ENCODE measurements around the gene CHMP3. TPM values are rescaled to one million over a fixed set of nuclear protein-coding genes. Genes with fewer than 3 reads are reported as not detected.
A peak's percentile ranks its signal among the peaks of the same experiment; 100 is the strongest.

The CHMP3 gene
- total and polyA plus RNA-seq, 7 donors: 101 to 176 (median 146) TPM

DNA sequence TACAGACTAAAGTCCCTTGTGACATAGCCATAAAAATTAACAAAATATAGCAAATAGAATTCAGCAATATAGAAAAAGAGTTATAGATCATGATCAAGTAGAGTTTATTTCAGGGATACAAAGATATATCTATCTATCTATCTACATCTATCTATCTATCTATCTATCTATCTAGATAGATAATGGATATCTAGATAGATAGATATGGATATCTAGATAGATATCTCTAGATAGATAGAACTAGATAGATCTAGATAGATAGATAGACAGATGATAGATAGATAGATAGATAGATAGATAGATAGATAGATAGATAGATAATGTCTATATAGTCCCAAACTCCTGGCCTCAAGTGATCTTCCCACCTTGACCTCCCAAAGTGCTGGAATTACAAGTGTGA, 17.3 kb upstream of the CHMP3 start:
- TF ChIP-seq, protein P1, sequence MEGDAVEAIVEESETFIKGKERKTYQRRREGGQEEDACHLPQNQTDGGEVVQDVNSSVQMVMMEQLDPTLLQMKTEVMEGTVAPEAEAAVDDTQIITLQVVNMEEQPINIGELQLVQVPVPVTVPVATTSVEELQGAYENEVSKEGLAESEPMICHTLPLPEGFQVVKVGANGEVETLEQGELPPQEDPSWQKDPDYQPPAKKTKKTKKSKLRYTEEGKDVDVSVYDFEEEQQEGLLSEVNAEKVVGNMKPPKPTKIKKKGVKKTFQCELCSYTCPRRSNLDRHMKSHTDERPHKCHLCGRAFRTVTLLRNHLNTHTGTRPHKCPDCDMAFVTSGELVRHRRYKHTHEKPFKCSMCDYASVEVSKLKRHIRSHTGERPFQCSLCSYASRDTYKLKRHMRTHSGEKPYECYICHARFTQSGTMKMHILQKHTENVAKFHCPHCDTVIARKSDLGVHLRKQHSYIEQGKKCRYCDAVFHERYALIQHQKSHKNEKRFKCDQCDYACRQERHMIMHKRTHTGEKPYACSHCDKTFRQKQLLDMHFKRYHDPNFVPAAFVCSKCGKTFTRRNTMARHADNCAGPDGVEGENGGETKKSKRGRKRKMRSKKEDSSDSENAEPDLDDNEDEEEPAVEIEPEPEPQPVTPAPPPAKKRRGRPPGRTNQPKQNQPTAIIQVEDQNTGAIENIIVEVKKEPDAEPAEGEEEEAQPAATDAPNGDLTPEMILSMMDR (IDR thresholded peaks at IDR 0.05): no peak
- TF ChIP-seq POLR2AphosphoS5 (IDR thresholded peaks at IDR 0.05): no peak
- TF ChIP-seq POLR2A (IDR thresholded peaks at IDR 0.05): no peak
- no peak for TF ChIP-seq EP300 (IDR thresholded peaks at IDR 0.05)
- intact Hi-C loops (cut with DNase I): no loop called here
- H3K4me3 ChIP-seq: no peak overlapping the region

DNA sequence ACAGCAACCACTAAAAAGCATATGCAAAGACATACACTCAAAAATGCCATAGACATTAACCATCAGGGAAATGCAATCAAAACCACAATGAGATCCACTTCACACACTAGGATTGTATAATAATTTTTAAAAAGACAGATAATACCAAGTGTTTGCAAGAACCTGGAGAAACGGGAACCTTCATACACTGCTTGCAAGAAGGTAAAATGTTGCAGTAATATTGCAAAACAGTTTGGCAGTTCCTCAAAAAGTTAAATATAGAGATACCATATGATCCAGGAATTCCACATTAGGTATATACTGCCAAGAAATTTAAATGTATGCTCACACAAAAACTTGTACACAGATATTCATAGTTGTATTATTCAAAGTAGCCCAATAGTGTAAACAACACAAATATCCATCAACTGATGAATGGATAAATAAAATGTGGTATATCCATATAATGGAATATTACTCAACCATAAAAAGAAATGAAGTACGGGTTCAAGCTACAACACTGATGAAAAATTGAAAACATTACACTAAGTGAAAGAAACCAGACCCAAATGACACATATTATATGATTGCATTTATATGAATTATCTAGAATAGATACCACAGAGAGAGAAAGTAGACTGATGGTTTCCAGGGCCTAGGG, 14.7 kb upstream of the CHMP3 start:
- Histone ChIP-seq H3K9me3 (no peaks in the 10 kb centered on the region), H3K27me3 (no peaks in the 10 kb centered on the region), H3K27ac (no peak overlapping the region), H3K4me1 (no peaks in the 10 kb centered on the region), H3K4me3 (no peak overlapping the region), H3K36me3 (no peaks in the 10 kb centered on the region)
- DNase-seq: no peak
- 92 to 94% methylated on average over 2 of the region's 2 CpGs for WGBS, 2 donors
- intact Hi-C loops (cut with DNase I): no loop called here
- no peak for TF ChIP-seq POLR2AphosphoS5 (IDR thresholded peaks at IDR 0.05)
- no peak for TF ChIP-seq EP300 (IDR thresholded peaks at IDR 0.05)
- TF ChIP-seq POLR2A (IDR thresholded peaks at IDR 0.05): no peak
- TF ChIP-seq, protein P1 (IDR thresholded peaks at IDR 0.05): no peak

More for the DNA sequence above, 17.3 kb upstream of the CHMP3 start:
- Histone ChIP-seq H3K27me3 (no peaks in the 10 kb centered on the region), H3K4me1 (no peaks in the 10 kb centered on the region), H3K9me3 (no peaks in the 10 kb centered on the region), H3K27ac (no peak overlapping the region), H3K36me3 (no peaks in the 10 kb centered on the region)
- DNase-seq: no peak

DNA sequence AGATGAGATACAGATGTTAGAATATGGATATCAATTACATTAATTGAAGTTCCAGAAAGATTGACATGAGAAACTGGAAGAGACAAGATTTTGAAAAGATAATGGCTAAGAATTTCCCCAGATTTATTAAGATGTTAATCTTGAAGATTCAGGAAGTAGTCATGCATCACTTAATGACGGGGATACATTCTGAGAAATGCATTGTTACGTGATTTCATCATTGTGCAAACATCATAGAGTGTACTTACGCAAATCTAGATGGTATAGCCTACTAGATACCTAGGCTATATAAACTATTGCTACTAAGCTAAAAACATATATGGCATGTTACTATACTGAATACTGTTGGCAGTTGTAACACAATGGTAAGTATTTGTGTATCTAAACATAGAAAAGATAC, 6.8 kb upstream of the CHMP3 start:
- Histone ChIP-seq H3K27me3 (no peaks in the 10 kb centered on the region), H3K27ac (no peak overlapping the region), H3K4me1 (no peaks in the 10 kb centered on the region), H3K36me3 (no peaks in the 10 kb centered on the region), H3K9me3 (no peaks in the 10 kb centered on the region), H3K4me3 (no peak overlapping the region)
- intact Hi-C loops (cut with DNase I): no loop called here
- WGBS, 2 donors: 80 to 82% methylated on average over 3 of the region's 3 CpGs
- DNase-seq: no peak
- TF ChIP-seq POLR2AphosphoS5 (IDR thresholded peaks at IDR 0.05) (no peak), EP300 (IDR thresholded peaks at IDR 0.05) (no peak), POLR2A (IDR thresholded peaks at IDR 0.05) (no peak)
- TF ChIP-seq, protein P1 (IDR thresholded peaks at IDR 0.05): no peak

DNA sequence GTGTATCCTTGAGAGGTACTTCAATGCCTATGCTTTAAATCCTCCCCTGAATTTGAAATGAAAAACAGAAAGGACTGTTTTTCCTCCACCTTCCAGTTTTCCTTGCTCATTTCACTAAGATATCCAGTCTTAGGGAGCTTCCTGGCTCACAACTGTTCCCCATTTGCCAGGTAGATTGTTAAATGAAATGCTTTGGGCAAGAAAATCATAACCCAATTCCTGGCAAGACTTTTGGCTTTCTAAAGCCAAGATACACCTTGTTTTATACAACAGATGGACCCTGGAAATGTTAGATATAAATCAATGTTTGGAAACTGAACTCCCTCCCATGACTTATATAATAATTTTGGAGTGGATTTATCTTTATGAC, 3.6 kb upstream of the CHMP3 start:
- Histone ChIP-seq H3K4me1 (peaks cover 0 to 10% (median 7%) of the 10 kb centered on the region in 4 donors), H3K27me3 (no peaks in the 10 kb centered on the region), H3K27ac (peak overlapping the region in 1 of 4 donors; percentile 9), H3K9me3 (no peaks in the 10 kb centered on the region), H3K36me3 (no peaks in the 10 kb centered on the region), H3K4me3 (no peak overlapping the region)
- intact Hi-C loops (cut with DNase I): no loop called here
- TF ChIP-seq, protein P1 (IDR thresholded peaks at IDR 0.05): no peak
- no peak for TF ChIP-seq POLR2A (IDR thresholded peaks at IDR 0.05)
- no peak for TF ChIP-seq POLR2AphosphoS5 (IDR thresholded peaks at IDR 0.05)
- TF ChIP-seq EP300 (IDR thresholded peaks at IDR 0.05): no peak
- no peak for DNase-seq
